Measurements from ENCODE around the gene CCSER1.

DNA sequence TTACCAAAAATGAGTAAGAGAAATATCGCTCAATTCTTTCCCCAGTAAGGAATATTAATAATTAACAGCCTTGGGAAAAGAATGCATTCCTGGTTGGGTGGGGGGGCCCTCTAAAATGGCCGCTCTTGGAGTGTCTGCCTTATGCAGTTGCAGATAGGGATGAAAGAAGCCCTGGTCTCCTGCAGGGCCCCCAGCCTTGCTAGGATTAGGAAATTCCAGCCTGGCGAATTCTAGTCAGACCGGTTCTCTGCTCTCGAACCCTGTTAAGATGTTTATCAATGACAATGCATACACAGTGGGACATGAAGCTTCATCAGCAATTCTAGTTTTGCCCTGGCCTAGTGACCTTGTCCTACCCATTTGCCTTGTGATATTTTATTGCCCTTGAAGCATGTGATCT, 1128.8 kb downstream of the CCSER1 start:
- no peak for TF ChIP-seq EZH2phosphoT487 (IDR thresholded peaks at IDR 0.05; ENCODE audit: borderline replicate concordance, low read length)
- TF ChIP-seq CTCF (IDR thresholded peaks at IDR 0.05; ENCODE audit: low read depth, low read length, poor library complexity, severe bottlenecking), result no peak
